ENCODE measurements around the gene LRRC32.

Gene LRRC32

DNA sequence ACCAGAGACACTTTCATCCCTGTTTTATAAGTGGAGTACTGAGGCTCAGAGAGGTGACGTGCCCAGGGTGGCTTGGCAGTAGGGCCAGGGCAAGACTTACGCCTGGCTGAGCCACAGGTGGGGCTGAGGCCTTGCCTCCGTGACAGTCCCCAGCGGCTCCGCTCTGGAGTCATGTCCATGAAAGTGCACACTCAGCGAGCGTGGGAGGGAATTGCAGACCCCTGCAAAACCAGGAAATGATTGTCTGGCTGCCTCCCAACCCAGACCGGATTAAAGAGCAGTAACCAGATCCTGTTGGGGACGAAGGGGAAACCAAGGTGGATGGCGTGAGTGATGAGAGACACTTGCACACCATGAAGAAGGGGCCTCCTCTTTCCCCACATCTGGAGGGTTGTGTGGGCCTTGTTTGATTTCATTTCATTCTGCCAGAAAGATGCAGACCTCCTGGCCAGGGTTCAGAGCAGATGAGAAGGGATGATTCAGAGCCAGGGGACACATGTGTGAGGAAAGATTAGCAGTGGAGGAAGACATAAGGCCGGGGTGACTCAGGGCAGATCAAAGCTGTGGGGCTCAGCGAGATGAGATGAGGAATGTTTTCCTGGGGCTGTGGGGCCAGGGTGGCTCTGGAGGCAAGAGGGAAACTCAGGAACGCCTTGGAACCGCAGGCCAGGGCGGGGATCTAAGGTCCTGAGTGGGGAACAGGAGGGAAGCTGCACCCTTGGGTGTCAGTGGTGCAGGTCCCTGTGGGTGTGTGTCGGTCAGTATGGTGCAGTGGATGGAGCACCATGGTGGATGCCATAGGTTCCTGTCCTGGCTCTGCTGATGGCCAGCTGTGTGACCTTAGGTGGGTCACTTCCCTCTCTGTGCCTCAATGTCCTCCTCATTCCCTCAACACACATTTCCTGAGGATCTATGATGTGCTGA, 29.9 kb upstream of the LRRC32 start:
- peak; percentile 87 for DNase-seq (ENCODE audit: low read depth)
- H3K4me3 ChIP-seq (ENCODE audit: low read depth, low read length), result no peak overlapping the region

DNA sequence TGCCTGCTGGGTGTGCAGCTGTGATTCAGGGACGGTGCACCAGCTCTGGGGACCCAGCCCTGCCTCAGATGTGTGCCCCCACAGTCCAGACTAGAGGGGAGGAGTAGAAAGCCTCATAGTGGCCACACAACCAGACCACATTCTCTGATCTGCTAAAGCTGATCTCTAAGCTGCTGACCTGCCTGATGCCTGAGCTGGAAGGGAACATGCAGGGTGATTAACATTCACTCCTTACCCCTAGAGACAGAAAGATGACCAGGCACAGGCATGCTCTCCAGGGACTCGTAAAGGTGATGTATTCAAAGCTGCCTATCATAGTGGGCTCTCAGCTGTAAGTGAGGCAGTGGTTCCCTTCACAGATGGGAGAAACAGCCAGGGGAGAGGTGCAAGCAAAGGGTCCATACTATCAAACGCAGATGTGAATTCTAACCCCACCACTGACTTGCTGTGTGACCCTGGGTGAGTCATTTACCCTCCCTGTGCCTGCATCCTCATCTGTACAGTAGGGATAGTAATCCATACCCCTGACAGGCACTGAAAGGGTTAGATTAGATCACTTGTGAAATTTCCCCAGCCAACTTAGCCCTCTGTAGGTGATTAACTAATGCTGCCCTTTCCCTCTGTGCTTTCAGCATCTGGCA, 29.0 kb upstream of the LRRC32 start:
- no peak overlapping the region for H3K4me3 ChIP-seq (ENCODE audit: low read depth, low read length)

DNA sequence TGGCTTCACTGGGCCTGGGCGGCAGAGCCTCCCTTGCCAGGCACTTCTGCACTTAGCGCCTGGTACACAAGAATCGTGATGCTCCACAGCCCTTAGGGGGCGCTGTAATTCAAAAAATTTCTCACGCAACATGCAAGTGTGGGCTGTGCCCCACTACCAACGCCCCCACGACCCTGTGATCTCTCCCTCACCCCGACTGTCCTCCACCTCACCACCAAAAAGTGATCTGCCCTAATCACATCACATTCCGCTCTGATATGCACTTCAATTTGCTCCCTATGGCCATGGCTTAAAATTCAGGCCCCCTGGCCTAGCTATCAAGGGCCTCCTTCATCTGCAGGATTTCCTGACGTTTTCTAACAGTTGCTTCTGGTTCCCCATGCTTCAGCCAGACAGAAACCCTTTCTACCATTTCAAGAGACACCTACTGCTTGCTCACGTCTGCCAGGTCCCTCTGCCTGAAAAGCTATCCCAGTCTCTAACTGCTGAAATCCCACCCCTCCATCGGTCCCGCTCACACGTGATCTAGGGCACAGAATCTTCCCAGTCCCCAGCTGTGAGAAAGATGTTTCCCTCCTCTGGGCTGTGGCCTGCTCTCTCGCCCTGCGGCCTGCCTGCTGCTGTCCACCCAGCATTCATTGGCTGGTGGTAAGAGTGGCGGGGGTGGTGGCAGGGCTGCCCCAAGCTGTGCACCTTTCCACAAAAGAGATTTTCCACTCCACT, 27.9 kb upstream of the LRRC32 start:
- no peak overlapping the region for H3K4me3 ChIP-seq (ENCODE audit: low read depth, low read length)
- no peak for DNase-seq (ENCODE audit: low read depth)

More for the DNA sequence above, 29.0 kb upstream of the LRRC32 start:
- no peak for DNase-seq (ENCODE audit: low read depth)

DNA sequence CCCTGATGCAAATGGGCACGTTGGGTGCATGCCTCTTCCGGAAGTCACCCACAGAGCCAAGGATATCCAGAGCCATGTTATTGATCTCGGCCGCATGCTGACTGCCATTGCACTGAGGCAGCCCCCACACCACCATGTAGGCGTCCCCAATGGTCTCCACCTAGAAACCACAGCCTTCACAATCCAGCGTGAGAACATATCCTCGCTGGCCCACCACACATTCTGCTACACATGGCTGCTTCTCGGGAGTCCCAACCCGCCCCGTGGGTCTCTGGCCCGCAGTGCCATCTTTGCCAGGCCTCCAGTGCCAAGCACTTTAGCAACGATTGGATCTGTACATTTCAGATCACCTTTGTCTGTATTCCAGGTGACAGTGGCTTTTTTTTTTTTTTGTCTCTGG, 26.2 kb upstream of the LRRC32 start:
- H3K4me3 ChIP-seq (ENCODE audit: low read depth, low read length), result no peak overlapping the region
- no peak for DNase-seq (ENCODE audit: low read depth)

DNA sequence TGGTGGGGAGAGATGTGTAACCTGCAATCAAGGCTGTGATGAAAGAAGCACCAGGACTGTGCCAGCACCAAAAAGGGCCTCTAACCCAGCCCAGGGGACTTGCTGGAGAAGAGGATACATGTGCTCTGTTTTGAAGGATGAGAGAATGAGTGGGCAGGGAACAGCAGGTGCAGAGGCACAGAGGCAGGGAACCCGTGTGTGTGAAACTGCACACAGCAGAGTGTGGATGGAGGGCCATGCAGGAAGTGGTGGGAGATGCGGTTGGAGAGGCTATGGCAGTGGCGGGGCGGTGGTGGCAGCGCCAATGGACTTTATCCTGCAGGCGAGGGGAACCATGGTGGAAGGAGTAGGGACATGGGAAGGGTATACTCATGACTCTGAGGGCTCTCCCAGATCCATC, 25.2 kb upstream of the LRRC32 start:
- no peak for DNase-seq (ENCODE audit: low read depth)
- no peak overlapping the region for H3K4me3 ChIP-seq (ENCODE audit: low read depth, low read length)

DNA sequence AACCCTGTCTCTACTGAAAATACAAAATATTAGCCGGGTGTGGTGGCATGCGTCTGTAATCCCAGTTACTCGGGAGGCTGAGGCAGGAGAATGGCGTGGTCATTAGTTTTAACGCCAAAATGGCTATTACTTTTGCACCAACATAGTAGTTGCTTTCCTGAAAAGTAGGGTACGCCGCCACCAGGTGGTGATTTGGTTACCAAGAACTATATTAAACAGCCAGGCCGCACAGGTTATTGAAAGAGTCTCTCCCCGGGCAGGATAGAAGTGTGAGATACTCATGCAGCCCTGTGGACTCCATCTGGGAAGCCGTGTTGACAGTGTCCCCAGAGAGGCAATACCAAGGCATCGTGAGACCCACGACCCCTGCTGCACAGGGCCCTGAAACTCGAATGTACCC, 24.6 kb upstream of the LRRC32 start:
- H3K4me3 ChIP-seq (ENCODE audit: low read depth, low read length), result no peak overlapping the region

DNA sequence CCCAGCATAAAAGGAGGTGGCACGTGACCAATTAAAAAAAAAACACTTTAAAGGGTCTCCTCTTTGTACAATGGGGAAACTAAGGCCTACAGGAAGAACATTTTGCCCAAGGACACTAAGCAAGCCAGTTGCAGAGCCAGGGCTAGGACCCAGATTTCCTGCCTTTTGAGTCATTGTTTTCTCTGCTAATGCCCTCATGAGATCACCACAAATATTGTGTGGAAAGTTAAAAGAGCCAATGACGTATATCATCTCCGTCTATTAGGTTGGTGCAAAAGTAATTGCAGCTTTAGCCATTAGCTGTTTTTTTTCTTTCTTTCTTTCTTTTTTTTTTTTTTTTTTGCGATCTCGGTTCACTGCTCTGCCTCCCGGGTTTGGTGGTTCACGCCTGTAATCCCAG, 24.1 kb upstream of the LRRC32 start:
- DNase-seq (ENCODE audit: low read depth), result peak; percentile 39
- no peak overlapping the region for H3K4me3 ChIP-seq (ENCODE audit: low read depth, low read length)

More for the DNA sequence above, 24.6 kb upstream of the LRRC32 start:
- no peak for DNase-seq (ENCODE audit: low read depth)

DNA sequence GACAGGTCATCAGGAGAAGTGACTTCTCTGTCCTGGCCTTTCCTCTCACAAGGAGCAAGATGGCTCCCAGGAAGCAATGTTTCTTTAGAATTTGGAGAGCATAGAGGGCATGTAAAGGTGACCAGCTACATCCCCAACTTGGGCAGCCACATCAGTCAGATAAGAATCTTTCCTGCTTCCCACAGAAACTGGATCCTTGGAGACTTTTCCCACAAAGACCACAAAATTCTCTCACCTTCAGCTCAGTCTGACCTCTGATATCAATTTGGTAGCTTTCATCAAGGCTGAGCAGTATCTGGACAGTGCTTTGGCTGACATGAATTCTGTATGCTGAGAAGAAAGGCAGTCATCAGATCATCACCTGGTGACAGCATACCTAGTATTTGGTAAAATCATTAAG, 23.3 kb upstream of the LRRC32 start:
- H3K4me3 ChIP-seq (ENCODE audit: low read depth, low read length), result no peak overlapping the region
- no peak for DNase-seq (ENCODE audit: low read depth)

DNA sequence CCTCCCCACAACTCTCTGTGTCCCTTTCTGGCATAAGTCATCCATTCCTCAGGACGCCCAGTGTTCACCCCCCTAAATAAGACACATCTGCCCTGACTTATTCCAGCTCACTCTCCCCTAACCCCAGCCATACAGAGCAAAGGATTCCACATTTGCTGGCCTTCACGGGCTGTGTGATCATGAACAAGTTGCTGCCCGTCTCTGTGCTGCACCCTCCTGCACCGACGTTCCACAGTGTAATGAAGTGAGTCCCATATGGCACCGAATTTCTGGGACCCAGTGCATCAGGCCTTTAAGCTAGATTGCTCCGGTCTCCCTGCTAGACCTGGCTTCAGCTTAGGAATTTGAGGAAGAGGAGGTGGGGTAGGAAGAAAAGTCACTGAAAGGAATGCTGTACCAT, 22.4 kb upstream of the LRRC32 start:
- no peak overlapping the region for H3K4me3 ChIP-seq (ENCODE audit: low read depth, low read length)
- no peak for DNase-seq (ENCODE audit: low read depth)

DNA sequence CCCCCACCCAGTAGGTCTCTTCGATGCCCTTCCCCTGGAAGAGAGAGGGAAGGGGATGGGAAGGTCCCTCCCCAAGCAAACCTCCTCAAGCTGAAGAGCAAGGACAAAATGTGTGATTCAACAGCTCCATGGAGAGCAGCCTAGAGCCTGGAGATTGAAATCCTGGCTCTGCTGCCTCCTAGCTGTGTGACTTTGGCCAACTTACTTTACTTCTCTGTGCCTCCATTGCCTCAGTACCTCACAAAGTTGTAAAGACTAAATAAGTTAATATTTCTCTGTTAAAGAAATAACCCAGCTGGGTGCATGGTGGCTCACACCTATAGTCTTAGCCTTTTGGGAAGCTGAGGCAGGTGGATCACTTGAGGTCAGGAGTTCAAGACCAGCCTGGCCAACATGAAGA, 21.1 kb upstream of the LRRC32 start:
- no peak overlapping the region for H3K4me3 ChIP-seq (ENCODE audit: low read depth, low read length)
- DNase-seq (ENCODE audit: low read depth), result no peak

DNA sequence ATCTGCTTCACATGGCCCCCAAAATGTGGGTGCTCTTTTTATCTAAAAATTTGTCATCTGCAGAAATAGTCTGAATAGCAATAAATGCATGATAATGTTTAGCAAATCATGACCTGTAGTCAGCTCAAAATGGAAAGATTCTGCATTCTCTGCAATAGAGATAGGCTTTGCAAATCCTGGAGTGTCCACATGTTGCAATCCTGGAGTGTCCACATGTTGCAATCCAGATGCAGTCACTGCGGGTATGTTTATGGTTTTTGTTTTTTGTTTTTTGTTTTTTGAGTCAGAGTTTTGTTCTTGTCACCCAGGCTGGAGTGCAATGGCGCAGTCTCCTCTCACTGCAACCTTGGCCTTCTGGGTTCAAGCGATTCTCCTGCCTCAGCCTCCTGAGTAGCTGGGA, 20.2 kb upstream of the LRRC32 start:
- no peak overlapping the region for H3K4me3 ChIP-seq (ENCODE audit: low read depth, low read length)
- peak; percentile 40 for DNase-seq (ENCODE audit: low read depth)

DNA sequence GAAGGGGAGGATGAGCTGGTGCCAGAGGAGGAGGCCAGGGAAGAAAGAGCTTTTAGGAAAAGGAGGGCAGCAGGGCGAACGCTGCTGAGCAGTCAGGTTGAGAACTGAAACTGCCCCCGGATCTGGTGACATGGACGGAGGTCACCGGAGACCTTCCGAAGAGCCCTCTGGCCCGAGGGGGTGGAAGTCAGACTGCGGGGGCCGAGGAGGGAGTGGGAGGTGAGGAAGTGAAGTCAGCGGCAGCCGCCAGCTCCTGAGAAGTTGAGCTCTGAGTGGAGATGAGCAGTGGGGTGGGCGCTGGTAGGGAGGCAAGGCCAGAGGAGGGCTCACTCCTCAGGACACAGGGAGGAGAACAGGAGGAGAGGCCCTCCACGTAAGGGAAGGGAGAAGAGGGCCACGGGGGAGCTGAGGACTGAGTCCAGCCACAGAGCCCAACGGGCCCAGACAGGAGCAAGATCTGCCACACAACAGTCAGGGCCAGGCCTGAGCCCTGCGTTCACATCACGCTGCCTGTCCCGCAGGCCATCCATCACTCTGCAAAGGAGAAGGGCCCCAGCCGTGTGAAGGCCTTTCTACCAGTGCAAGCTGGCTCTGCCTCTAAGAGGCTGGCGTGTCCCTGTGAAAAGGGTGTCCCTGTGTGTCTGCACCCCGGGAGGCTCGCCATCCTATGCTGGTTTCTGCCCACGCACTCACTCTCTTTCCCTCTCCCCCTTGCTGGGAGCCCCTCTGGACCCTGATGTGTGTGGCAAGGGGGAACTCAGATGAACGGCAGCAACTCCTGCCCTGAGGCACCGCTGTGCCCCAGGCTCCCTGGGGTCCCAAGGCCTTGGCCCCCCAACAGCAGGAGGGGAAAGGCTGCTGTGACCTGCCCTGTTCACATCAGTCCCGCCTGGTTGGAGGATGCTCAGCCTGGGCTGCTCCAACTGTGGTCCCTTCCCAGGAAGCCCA, 19.0 kb upstream of the LRRC32 start:
- no peak overlapping the region for H3K4me3 ChIP-seq (ENCODE audit: low read depth, low read length)
- no peak for DNase-seq (ENCODE audit: low read depth)

DNA sequence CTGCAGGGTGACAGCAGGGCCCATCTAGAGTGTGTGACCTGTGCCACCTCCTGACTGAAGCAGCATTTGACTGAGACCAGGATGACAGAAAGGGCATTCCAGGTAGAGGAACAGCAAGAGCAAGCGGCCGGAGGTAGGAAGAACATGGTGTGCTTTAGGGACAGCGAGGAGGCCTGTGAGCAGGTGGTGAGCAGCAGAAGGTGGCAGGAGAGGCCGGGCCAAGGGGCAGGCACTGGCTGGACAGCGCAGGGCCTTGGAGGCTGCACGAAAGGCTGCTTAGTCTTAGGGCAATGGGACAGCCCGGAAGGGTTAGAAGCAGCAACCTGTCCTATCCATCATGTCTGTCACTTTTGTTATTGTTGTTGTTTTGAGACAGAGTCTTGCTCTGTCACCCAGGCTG, 17.6 kb upstream of the LRRC32 start:
- no peak overlapping the region for H3K4me3 ChIP-seq (ENCODE audit: low read depth, low read length)
- no peak for DNase-seq (ENCODE audit: low read depth)

DNA sequence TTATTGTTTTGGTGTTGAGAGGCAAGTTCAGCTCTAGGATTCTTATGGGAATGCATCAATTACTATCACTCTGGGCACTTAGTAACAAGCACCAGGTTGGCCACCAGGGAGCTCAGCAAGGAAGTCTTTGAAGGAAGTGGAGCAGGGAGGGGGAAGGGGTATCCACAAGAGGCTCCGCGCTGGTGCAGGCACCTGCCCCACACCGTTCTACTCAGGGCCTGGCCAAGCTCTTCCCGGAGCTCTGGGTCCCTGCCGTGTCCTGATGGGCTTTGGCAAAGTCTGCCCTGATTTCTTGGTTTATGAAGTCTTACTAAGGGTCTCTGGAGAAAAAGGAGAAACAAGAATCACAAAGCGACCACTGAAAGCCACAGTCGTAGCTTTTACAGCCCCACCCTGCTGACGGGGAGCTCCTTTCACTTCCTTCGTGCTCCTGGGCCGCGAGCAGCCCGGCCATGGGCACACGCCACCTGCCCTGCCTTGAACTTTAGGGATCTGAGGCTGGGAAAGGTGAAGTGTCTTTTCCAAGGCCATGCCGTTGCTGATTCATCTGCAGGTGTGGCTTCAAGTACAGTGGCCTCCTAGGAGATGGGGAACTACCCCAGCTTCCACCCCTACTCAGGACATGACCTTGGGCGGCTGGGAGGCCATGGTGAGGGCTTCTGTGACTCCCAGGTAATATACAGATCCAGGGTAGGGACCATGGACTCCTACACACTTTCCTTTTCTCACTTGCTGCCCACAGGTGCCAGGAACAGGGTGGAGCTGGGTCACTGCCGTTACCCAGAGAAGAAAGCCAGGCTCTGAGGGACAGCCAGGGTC, 15.9 kb upstream of the LRRC32 start:
- no peak for DNase-seq (ENCODE audit: low read depth)
- no peak overlapping the region for H3K4me3 ChIP-seq (ENCODE audit: low read depth, low read length)

DNA sequence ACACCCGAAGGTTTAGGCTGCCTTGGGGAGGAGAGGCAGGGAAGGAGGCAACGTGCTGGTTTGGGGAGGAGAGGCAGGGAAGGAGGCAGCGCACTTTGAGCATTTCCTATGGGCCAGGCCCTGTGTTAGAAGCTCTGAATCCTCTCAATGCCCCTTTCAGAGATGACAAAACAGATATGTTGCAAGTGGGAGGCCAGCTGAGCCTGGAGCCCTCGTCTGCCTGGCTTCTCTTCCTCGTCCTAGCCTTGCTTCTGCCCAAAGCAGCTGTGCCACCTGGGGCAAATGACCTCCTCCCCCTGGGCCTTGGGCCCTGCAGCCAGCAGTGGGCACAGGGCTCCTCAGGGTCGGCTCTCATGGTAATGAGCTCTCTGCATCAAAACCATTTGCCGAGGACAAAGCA, 15.3 kb upstream of the LRRC32 start:
- no peak for DNase-seq (ENCODE audit: low read depth)
- H3K4me3 ChIP-seq (ENCODE audit: low read depth, low read length), result no peak overlapping the region

DNA sequence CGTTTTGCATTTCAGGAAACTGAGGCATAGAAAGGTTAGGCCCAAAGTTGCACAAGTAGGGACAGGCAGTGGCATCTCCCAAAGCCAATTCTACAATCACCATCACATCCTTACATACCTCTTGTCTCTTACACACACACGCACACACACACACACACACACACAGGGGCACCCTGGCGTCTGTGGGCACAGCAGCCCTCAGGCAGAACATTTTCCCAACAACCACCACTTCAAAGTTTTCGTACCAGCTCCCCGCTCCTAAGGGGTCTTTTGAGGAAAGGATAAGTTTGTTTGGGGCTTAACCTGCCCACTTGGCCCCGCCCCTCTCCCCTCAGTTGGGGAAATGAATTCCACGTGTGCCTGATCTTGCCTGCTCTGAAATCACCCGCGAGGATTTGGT, 14.7 kb upstream of the LRRC32 start:
- no peak overlapping the region for H3K4me3 ChIP-seq (ENCODE audit: low read depth, low read length)
- no peak for DNase-seq (ENCODE audit: low read depth)

DNA sequence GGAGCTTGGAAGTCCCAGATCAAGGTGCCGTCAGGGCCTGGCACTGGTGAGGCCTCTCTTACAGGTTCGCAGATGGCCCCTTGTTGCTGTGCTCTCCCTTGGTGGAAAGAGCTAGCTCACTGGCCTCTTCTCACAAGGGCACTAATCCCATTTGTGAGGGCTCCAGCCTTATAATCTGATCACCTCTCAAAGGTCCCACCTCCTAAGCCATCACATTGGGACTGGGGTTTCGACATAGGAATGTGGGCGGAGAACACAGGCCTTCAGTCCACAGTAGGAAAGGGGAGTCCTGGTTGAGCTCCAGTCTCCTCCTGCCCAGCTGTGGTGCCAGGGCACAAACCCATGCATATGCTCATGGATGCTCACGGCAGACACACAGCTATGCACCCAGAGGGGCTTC, 14.0 kb upstream of the LRRC32 start:
- H3K4me3 ChIP-seq (ENCODE audit: low read depth, low read length), result no peak overlapping the region
- no peak for DNase-seq (ENCODE audit: low read depth)
